OCI-LY7 (cell line): ENCODE data around the gene ABCC11. TPM values are rescaled to one million over a fixed set of nuclear protein-coding genes. Genes with fewer than 3 reads are reported as not detected.

Experiments
- BruUV-seq: library from RNA; stranded (reverse); fragments of 400-500 nt; replicated peaks from 2 replicates; lab custom pipeline; 2021; lab: Mats Ljungman, UMichigan
- CTCF ChIA-PET: fragments of 300-600 bp; sonication (Branson Sonifier 250); formaldehyde crosslinking; loops from one replicate; lab custom pipeline; 2022; ENCODE audit warnings: antibody characterized with exemption; ENCODE audit not compliant: unreplicated experiment; lab: Charles Lee
- POLR2A ChIA-PET: fragments of 300-600 bp; sonication (Branson Sonifier 250); formaldehyde crosslinking; loops from one replicate; lab custom pipeline; 2022; ENCODE audit warnings: antibody characterized with exemption; lab: Charles Lee
- DNase-seq: peaks from one replicate; pipeline ENCODE4 v3.0.0-alpha.2; 2015; ENCODE audit warnings: low spot score
- H2AFZ ChIP-seq: fragments of 200-600 bp; sonication (generic), shearing (Covaris generic); 2 replicates; pipeline ENCODE4 v1.6.1; 2014; ENCODE audit warnings: mild to moderate bottlenecking, antibody characterized with exemption, low read length, moderate library complexity
- H3K27ac ChIP-seq: fragments of 200-600 bp; sonication (generic); 2 replicates; pipeline ENCODE4 v1.5.1; 2014; ENCODE audit warnings: mixed run types, low read depth, mild to moderate bottlenecking, moderate library complexity, low read length, inconsistent platforms; ENCODE audit not compliant: poor library complexity, severe bottlenecking
- H3K36me3 ChIP-seq: fragments of 200-600 bp; sonication (generic); 2 replicates; pipeline ENCODE4 v1.6.1; 2014; ENCODE audit warnings: mild to moderate bottlenecking, antibody characterized with exemption, low read length, moderate library complexity, mixed read lengths; ENCODE audit not compliant: insufficient read depth
- H3K4me1 ChIP-seq: fragments of 200-600 bp; sonication (generic); 2 replicates; pipeline ENCODE4 v1.5.1; 2014; ENCODE audit warnings: mild to moderate bottlenecking, low read length; ENCODE audit not compliant: insufficient read depth, poor library complexity, severe bottlenecking
- H3K4me2 ChIP-seq: fragments of 200-600 bp; sonication (generic); 2 replicates; pipeline ENCODE4 v1.6.1; 2014; ENCODE audit warnings: mild to moderate bottlenecking, low read length
- H3K4me3 ChIP-seq: fragments of 200-600 bp; sonication (generic); 2 replicates; pipeline ENCODE4 v1.5.1; 2014; ENCODE audit warnings: mild to moderate bottlenecking, low read depth, low read length; ENCODE audit not compliant: poor library complexity, severe bottlenecking
- H3K79me2 ChIP-seq: fragments of 200-600 bp; sonication (generic); 2 replicates; pipeline ENCODE4 v1.6.1; 2016; ENCODE audit warnings: low read depth, mild to moderate bottlenecking, low read length, moderate library complexity, mixed read lengths; ENCODE audit not compliant: insufficient read depth
- H3K9me2 ChIP-seq: fragments of 200-600 bp; sonication (generic); 2 replicates; pipeline ENCODE4 v1.6.1; 2016; ENCODE audit warnings: mild to moderate bottlenecking, low read length, mixed read lengths; ENCODE audit not compliant: insufficient read depth
- H3K9me3 ChIP-seq: fragments of 200-600 bp; sonication (generic); 2 replicates; pipeline ENCODE4 v1.6.1; 2014; ENCODE audit warnings: mild to moderate bottlenecking, mixed run types, low read length, mixed read lengths
- H4K20me1 ChIP-seq: fragments of 200-600 bp; sonication (generic); 2 replicates; pipeline ENCODE4 v1.6.1; 2014; ENCODE audit warnings: mild to moderate bottlenecking, antibody characterized with exemption, low read length, moderate library complexity, mixed read lengths; ENCODE audit not compliant: insufficient read depth
- EZH2phosphoT487 ChIP-seq: fragments of 200-600 bp; sonication (generic); IDR thresholded peaks from 2 replicates; pipeline ENCODE4 v1.6.1; 2018; ENCODE audit warnings: low read depth, borderline replicate concordance, mild to moderate bottlenecking, mixed run types, antibody characterized with exemption, low read length, moderate library complexity, mixed read lengths
- intact Hi-C: fragments of 100-400 bp; cut with micrococcal nuclease; formaldehyde crosslinking; loops from one replicate; pipeline ENCODE4 v1.10.0; 2022; ENCODE audit not compliant: unreplicated experiment
- total RNA-seq, 2 experiments: library from RNA; depleted of rRNA in 1 of 2; stranded (reverse); fragments of >200 nt in 1 of 2; shearing (Covaris generic) in 1 of 2; gene quantifications; 2 replicates each; pipeline ENCODE4 v1.2.3, GENCODE V29; 2014 to 2022
- TF ChIP-seq, protein P1 (sequence below): fragments of 200-600 bp; sonication (generic); conservative IDR thresholded peaks from 2 replicates; pipeline ENCODE4 v1.5.1; 2014; ENCODE audit warnings: mild to moderate bottlenecking, antibody characterized with exemption, low read length, moderate library complexity, mixed read lengths

Gene ABCC11
- total RNA-seq, 2 experiments from 2014 or later, result 0.10 TPM; not detected in 1

- H4K20me1 ChIP-seq, result no peaks in the 10 kb centered on the region
- H3K4me1 ChIP-seq, result no peaks in the 10 kb centered on the region
- intact Hi-C loops, result loop anchor here (2.0 to 10.0 kb wide), 4 partner anchors 700 to 1216 kb away; partner anchors contain the start of genes ITFG1, NETO2 and PHKB
- H3K36me3 ChIP-seq, result no peaks in the 10 kb centered on the region
- ChIA-PET POLR2A (interaction anchor here (0.5 kb wide), 1 partner anchor 18 kb away, joined by 3 read pairs; no protein-coding TSS in a partner anchor), CTCF (interaction anchor here (0.6 to 1.1 kb wide), 3 partner anchors 642 to 1128 kb away, joined by 3 read pairs; no protein-coding TSS in a partner anchor)
- H2AFZ ChIP-seq, result 0 out of 2 replicates have a peak overlapping the region, but pooled peaks have one; percentile 20
- peak; percentile 53 for DNase-seq
- no peak overlapping the region for H3K27ac ChIP-seq
- H3K9me2 ChIP-seq, result no peaks in the 10 kb centered on the region
- no peaks in the 10 kb centered on the region for H3K9me3 ChIP-seq
- no peak for TF ChIP-seq EZH2phosphoT487
- TF ChIP-seq, protein P1, sequence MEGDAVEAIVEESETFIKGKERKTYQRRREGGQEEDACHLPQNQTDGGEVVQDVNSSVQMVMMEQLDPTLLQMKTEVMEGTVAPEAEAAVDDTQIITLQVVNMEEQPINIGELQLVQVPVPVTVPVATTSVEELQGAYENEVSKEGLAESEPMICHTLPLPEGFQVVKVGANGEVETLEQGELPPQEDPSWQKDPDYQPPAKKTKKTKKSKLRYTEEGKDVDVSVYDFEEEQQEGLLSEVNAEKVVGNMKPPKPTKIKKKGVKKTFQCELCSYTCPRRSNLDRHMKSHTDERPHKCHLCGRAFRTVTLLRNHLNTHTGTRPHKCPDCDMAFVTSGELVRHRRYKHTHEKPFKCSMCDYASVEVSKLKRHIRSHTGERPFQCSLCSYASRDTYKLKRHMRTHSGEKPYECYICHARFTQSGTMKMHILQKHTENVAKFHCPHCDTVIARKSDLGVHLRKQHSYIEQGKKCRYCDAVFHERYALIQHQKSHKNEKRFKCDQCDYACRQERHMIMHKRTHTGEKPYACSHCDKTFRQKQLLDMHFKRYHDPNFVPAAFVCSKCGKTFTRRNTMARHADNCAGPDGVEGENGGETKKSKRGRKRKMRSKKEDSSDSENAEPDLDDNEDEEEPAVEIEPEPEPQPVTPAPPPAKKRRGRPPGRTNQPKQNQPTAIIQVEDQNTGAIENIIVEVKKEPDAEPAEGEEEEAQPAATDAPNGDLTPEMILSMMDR, result peak; percentile 88
- H3K4me3 ChIP-seq, result no peak overlapping the region
- H3K79me2 ChIP-seq, result no peaks in the 10 kb centered on the region
- BruUV-seq, result no TSS peak
- H3K4me2 ChIP-seq, result no peak overlapping the region
Measured at GRCh38 chr16:48164907-48165715, 82.2 kb downstream of the ABCC11 start.

DNA sequence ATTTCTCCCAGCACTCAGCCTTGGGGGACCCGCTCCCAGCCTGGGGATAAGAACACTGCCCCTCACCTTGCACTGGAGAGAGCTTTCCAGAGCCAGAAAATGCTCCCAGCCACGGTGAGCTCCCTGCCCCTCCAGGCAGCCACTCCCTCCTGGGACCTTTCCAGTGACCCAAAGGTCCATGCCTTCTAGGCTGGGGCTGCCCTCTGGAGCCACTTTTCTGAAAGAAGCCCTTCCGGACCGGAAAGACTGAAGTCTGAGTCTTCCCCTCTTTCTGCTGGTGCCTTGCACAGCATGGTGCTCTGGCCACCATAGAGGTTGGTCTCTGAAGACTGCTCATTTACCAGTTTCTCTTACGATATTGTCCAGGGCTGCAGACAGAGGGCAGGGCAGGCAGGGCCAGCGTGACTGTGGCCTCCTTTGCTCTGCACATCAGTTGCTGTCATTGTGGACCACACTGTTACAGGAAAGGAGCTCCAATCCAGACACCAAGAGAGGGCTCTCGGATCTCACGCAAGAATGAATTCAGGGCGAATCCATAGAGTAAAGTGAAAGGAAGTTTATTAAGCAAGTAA, 84.4 kb downstream of the ABCC11 start:
- no peak overlapping the region for H3K27ac ChIP-seq
- no peak overlapping the region for H3K4me2 ChIP-seq
- H3K4me1 ChIP-seq, result no peaks in the 10 kb centered on the region
- no TSS peak for BruUV-seq
- DNase-seq, result no peak
- H3K79me2 ChIP-seq, result no peaks in the 10 kb centered on the region
- ChIA-PET POLR2A (no interaction called here), CTCF (no interaction called here)
- no peaks in the 10 kb centered on the region for H4K20me1 ChIP-seq
- no peak for TF ChIP-seq EZH2phosphoT487
- TF ChIP-seq, protein P1, result no peak
- no peaks in the 10 kb centered on the region for H3K9me3 ChIP-seq
- H3K36me3 ChIP-seq, result no peaks in the 10 kb centered on the region
- intact Hi-C loops, result loop anchor here (10.0 kb wide), 2 partner anchors 698 to 1128 kb away; partner anchors contain the start of genes ITFG1 and PHKB
- H3K9me2 ChIP-seq, result no peaks in the 10 kb centered on the region
- H3K4me3 ChIP-seq, result no peak overlapping the region
- H2AFZ ChIP-seq, result no peak overlapping the region
